Stimulated activated CD8-positive, alpha-beta memory T cell treated with anti-CD3 and anti-CD28 coated beads, Interleukin-12 subunit alpha, Interleukin-12 subunit beta, amount 100 ng/mL, for 1 hour (primary cell): ENCODE results near the gene SLC29A2.
"Not testable (repeated sequence)": the region's sequence is repeated elsewhere in the genome, so short reads cannot be mapped to it uniquely, and the experiment has no call there.

Experiments
- DNase-seq: peaks from one replicate; pipeline ENCODE4 v3.0.0-alpha.2; 2020; ENCODE audit warnings: low read depth

Gene SLC29A2

DNA sequence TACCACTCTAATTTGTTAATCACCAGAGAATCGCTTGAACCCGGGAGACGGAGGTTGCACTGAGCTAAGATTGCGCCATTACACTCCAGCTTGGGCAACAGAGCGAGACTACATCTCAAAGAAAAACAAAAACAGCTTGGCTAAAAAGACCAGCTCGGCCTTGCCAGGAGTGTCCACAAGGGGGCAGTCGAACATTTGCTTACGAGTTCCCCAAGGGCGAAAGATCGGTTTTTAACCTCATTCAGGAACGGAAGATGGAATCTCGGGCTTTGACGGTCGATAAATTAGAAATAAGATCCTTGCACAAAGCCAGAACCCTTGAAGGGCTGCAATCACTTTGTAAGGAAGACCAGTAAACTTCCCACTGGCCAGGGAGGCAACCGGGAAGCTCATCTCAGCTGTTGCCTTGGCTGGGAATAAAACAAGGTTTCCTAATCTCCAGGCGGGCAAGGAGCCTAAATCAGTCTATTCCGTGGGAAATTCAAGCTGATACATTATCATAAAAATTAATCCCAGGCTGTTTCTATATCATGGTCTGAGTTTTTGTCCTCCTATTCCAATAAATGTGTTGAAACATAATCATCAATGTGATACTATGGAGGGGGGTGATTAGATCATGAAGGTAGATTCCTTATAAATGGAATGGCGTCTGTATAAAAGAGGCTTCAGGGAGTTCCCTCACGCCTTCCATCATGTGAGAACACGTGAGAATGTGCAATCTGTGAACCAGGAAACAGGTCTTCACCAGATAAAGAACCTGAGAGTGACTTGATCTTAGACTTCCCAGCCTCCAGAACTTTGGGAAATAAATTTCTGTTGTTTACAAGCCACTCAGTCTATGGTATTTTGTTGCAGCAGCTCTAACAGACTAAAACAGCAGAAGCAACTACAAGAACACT lies 14.9 kb upstream of the SLC29A2 start:
- DNase-seq, result peak; percentile 78

GRCh38 chr11:66384316-66384715 lies 12.8 kb upstream of the SLC29A2 start:
- DNase-seq, result not testable (repeated sequence)

DNA sequence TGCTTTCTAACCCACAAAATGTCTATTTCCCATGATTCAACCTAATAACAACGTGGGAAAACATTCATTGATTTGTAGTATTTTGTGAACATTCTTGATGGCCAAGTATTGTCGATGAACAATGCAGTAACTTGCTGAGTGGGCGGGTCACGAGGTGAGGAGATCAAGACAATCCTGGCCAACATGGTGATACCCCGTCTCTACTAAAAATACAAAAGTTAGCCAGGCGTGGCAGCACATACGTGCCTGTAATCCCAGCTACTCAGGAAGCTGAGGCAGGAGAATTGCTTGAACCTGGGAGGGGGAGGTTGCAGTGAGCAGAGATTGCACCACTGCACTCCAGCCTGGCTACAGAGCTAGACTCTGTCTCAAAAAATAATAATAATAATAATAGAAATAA lies 8.7 kb upstream of the SLC29A2 start:
- DNase-seq, result not testable (repeated sequence)

DNA sequence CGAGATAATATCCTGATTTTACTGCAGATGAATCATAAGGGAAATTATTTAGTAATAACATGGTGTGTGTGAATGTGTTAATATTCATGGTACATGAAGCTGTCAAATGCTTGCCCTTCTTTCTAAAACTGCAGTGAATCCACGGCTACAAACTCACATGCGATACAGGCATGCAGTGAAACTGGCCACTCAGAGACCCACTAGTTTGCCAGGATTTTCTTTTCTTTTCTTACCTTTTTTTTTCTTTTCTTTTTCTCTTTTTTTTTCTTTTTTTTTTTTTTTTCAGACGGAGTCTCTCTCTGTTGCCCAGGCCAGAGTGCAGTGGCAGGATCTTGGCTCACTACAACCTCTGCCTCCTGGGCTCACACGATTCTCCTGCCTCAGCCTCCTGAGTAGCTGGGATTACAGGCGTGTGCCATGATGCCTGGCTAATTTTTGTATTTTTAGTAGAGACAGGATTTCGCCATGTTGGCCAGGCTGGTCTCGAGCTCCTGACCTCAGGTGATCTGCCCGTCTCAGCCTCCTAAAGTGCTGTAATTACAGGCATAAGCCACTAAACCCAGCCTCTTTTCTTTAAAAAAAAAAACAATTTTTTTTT lies 2.2 kb upstream of the SLC29A2 start:
- DNase-seq, result not testable (repeated sequence)

DNA sequence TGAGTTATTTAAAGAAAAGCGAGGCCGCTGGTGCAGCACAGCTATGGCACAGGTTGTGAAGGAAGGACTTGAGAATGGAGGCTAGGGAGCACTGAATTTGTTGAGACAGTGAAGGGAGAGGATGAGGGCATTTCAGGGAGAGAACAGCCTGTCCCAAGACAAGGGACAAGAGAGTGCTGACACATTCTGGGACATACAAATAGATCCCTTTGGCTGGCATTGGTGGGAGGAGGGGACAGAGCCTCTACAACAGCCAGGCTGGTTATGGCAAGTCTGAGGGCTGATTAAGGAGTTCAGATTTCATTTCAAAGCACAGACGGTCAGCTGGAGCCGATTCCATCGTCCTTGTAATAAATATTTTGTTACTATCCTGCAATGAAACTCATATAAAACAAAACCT lies 1.7 kb upstream of the SLC29A2 start:
- DNase-seq, result no peak

DNA sequence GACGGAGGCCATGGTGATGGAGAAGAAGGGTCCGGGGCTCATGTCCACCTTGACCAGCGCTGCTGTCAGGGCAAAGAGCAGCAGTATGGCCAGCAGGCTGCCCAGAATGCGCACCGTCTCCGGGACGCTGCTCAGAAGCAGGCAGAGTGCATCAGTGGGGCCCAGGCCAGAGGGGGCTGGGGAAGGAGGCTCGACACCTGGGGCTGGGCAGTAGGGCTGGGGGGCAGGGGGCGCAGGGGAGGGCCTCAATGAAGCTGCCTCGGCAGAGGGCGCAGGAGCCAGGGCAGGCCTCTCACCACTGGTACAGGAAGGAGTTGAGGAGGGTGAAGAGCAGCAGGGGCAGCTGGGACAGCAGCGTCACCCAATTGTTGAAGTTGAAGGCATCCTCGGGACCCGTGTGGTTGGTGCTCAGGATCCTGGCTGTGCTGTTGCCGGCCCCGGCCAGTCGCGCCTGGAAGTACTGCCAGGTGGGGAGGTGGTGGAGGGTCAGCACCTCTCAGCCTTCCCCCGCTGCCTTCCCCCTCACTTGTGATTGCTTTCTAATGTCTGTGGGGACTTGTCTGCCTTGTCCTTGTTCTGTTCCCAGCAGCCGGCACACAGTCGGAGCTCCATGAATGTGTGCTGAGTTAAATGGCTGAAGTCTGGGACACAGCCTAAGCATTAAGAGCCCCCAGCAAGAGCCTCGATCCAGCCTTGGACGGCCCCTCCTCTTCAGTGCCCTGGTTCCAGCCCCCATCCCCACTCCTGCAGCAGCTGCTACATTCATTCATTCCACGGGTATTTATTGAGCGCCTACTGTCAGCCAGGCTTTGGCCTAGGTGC lies 2.3 kb downstream of the SLC29A2 start:
- DNase-seq, result no peak

- DNase-seq, result no peak
These were observed 3.1 kb downstream of the SLC29A2 start for GRCh38 chr11:66368484-66368883.

DNA sequence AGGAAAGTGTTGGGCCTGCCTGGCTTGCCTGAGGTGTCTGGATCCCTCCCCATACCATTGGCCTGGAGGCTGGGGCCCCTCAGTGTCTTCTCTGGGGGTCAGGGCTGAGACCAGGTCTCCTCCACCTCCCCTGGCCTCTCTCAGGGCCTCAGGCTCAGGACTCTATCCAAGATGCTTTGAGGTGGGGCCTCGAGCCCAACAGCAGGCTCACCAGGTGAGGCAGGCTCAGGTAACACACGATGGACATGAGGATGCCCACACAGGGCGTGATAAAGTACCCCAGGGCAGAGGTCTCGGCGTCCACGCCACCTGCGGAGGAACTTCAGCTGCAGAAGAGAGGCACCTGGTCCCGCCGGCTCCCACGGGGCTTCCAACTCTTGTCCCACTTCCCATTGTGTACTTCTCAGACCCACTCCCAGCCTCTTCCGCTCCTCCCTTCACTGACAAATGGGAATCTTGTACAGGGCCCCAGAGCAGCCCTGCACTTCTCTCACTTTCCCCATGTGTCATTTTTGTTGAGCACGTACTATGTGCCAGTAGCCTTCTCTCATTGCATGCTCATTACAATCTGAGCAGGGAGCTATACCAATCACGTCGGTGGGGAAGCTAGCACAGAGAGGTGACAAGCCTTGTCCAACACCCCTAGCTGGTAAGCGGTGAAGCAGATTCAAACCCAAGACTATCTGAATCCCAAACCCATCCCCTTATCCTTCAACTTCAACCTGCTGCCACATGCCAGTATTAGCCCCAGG lies 3.8 kb downstream of the SLC29A2 start:
- no peak for DNase-seq

GRCh38 chr11:66366844-66367477 lies 4.6 kb downstream of the SLC29A2 start:
- no peak for DNase-seq

- DNase-seq, result no peak
These were observed 5.6 kb downstream of the SLC29A2 start for GRCh38 chr11:66365711-66366619.

DNA sequence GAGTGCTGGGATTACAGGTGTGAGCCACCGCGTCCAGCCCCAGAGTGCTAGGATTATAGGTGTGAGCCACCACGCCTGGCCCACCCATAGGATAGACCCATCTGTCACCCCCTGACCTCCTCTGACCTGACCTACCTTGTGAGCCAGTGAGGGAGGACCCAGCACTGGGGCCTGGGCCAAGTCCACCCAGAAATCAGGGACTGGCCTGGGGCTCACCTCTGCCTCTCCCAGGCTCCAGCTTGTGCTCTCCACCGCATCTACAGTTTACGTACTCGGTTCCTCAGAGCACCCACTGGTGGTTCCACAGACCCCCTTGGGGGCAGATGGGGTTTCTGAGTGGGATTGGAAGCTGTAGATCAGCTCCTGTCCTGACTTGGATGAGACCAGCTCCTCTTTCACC lies 6.4 kb downstream of the SLC29A2 start:
- DNase-seq, result no peak

- DNase-seq, result peak; percentile 30
These were observed 7.6 kb downstream of the SLC29A2 start for GRCh38 chr11:66363805-66364535.

DNA sequence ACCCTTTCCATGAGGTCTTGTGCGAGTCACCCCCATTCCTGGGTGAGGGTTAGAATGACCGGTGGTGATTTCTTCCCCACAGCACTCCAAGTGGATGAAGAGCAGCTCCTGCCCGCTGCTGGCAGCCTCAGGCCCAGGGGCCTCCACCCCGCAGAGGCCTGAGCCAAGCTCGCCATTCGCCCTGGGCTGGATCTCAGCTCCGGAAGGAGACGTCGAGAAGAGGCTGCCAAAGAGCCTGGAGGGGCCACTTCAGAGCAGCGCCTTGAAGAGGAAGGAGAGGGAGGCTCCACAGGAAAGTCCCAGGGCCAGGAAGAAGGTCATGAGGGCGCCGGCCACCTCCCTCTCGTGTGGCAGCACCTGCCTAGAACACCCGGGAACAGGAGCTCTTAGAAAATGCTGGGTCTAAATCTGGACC lies 8.4 kb downstream of the SLC29A2 start:
- no peak for DNase-seq

DNA sequence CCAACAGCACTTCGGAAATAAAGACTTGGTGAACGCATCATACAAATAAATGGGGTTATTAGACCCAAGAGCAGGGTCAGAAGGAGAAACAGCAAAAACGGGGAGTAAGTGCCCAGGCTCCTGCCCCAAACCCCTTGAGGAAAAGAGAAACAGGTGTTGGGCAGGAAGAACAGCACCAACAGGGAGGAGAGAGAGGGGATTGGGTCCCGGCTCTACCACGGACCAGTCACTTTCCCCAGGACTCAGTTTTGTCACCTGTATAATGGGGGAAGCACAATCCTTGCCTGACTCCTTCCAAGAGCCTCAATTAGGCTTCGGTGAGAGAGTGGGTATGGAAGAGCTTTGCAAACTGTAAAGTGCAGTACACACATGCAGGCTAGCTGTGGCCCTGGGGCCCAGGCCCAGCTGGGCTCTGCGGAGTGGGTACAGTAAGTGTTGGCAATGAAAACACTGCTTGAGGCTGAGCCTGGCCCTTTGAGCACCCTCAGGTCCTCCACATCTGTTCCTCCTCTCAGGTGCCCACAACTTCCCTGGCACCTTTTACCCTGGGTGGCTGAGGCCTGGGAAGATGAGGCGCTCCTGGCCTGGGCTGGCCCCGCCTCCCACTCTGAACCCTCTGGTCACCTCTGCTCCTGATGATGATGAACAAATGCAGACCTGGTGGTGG lies 8.9 kb downstream of the SLC29A2 start:
- no peak for DNase-seq

- no peak for DNase-seq
These were observed 10.0 kb downstream of the SLC29A2 start for GRCh38 chr11:66361502-66361941.

GRCh38 chr11:66360406-66361073 lies 11.0 kb downstream of the SLC29A2 start:
- no peak for DNase-seq

GRCh38 chr11:66359662-66360087 lies 11.9 kb downstream of the SLC29A2 start:
- no peak for DNase-seq

GRCh38 chr11:66350560-66351235 lies 20.9 kb downstream of the SLC29A2 start:
- not testable (repeated sequence) for DNase-seq
